Smooth muscle cell of the pulmonary artery (primary cell): ENCODE results near the gene STAT2. TPM values are rescaled to one million over a fixed set of nuclear protein-coding genes. Genes with fewer than 3 reads are reported as not detected.

Experiments
- total RNA-seq: library from RNA; depleted of rRNA; stranded (reverse); fragments of >200 nt; gene quantifications from 2 replicates; pipeline ENCODE4 v1.2.3, GENCODE V29; 2014

STAT2 gene
- 229 and 230 TPM in 2 replicates for total RNA-seq

DNA sequence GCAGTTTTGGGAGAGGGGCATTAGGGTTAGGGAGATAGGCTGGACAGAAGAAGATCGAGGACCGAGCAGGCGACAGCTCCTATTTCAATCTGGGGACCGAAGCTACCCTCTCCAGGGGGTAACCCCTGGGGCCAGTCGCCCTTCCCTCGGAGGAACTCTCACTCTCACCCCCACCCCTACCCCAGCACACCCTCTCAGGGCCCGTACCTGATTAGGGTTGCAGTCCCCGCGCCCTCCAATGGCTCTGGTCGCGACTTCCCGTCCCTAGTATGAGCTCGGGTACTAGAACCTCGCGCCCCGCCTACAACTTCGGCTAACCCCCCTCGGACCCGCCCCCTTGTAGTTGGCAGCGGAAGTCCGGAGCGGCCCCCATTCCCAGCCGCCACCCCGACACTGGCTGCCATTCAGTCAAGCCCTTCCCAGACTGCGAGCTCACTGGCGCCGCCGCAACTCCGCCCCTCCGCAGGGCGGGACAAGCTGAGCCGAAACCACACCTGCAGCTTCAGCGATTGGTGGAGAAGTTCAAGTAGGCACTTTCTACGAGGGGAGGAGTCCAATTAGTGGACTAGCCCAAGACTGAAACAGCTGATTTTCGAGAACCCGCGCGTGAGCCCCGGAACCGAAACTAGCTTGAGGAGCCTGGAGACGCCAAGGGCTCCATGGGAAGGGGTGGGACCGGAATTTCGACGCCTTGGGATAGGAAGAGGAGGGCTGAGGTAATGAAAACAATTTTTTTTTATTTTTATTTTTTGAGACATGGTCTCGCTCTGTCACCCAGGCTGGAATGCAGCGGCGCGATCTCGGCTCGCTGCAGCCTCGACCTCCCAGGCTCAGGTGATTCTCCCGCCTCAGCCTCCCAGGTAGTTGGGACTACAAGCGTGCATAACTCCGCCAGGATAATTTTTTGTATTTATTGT lies at the start of gene STAT2:
TSS of gene STAT2 (minus strand) at position 257 of the 917 bp plus-strand sequence. CDS start 3,536 bp downstream, outside the sequence.

GRCh38 chr12:56362130-56363059 lies 2.5 kb upstream of the STAT2 start, which contains the start of gene APOF:
TSS of gene APOF (minus strand) at chr12:56362857. CDS start at chr12:56362745, 112 bp downstream.

GRCh38 chr12:56338308-56339157 lies 21.4 kb downstream of the STAT2 start, which contains the start of gene IL23A:
TSS of gene IL23A (plus strand) at chr12:56338884. CDS start at chr12:56339045, 161 bp downstream.

GRCh38 chr12:56333679-56334489 lies 26.0 kb downstream of the STAT2 start, which contains the start of gene PAN2:
TSS of gene PAN2 (minus strand) at chr12:56334000. CDS start at chr12:56333094, 906 bp downstream.

DNA sequence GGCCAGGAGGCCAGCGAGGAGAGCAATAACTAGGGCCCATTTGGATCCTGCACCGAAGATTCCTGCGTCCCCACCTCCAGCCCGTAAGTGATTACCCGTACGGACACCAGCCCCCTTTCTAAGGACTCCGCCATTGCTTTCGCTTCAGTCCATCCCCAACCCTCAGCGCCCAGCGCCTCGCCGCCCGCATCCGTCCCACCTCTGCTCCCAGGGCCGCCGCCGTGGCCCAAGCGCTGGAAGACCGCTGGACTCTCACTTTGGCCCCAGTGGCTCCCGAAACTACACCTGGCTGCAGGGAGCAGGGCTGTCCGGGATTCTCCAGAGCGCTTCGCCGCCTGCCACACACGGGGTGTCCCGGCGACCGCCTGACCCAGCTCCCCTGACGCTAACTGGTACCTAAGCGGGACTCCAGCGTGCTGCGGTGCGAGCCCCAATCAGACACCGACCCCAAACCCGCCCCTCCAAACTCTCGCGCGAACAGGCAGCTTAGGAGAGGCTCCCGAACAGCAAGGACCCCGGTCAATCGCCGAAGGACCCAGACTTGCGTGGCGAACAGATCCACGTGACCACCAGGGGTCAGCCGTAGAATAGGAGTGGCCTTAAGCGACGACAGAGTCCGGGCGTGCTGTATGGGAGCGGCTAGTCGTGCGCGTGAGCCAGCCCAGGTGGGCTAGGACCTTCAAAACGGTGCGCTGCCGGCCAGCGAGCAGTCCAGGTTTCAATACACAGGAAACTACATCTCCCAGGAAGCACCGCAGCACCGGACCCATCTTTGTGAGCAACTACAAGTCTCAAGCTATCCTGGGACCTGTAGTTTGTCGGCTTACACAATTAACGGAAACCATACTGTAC lies 44.1 kb downstream of the STAT2 start, which contains the start of gene CNPY2:
TSS of gene CNPY2 (minus strand) at position 367 of the 852 bp plus-strand sequence. CDS start 771 bp downstream, outside the sequence.

DNA sequence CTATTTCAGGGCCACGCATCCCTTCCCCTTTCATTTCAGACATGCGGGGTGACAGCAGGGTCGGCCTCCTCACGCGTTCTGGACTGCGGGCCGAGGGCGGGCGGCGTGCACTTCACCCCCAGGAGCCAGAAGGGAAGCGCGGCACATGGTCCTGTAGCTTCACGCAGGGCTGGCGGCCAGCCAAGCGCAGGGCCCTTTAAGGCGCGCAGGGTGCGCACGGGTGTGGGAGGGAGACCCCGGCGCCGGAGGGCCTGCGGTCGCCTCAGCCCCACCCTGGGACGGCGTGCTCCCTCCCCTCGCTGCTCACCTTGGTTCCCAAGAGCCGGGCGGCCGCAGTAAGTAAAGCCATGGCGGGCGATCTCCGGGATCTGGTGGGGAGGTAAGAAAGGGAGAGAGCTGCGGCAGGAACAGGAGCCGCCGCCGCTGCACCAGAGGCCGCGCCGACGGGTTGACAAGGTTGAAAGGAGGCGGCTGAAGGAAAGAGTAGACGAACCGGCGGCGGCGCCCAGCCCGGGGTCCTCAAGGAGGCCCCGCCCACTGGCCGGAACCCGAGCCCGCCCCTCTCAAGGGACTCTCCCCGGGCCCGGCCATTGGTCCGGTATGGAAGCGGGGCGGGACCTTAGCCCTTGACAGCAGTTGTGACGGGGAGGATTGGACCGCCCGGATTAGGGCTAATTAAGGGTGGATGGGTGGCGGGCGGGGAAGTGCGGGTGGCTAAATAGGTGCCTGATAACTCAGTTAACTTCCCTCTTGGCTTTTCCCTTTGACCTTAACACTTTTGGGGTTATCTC lies 59.9 kb downstream of the STAT2 start, which contains the start of gene CS:
TSS of gene CS (minus strand) at position 478 of the 791 bp plus-strand sequence. CDS start at position 349, 129 bp downstream.

Other genes with a start within 250 kb of the STAT2 start
- gene RPL41, start 243.5 kb downstream of the STAT2 start, total RNA-seq, result 1,763 and 2,202 TPM in 2 replicates
- 5.3 and 5.5 TPM in 2 replicates for gene ZC3H10, start 241.8 kb downstream of the STAT2 start, total RNA-seq
- gene ESYT1, start 231.8 kb downstream of the STAT2 start, total RNA-seq, result 237 and 257 TPM in 2 replicates
- 56.4 and 58.6 TPM in 2 replicates for gene MYL6B, start 207.5 kb downstream of the STAT2 start, total RNA-seq
- gene MYL6, start 201.7 kb downstream of the STAT2 start, total RNA-seq, result 850 and 1,190 TPM in 2 replicates
- 55.4 and 57.7 TPM in 2 replicates for gene SMARCC2, start 170.6 kb downstream of the STAT2 start, total RNA-seq
- gene RNF41, start 138.2 kb downstream of the STAT2 start, total RNA-seq, result 154 and 182 TPM in 2 replicates
- gene NABP2, start 135.8 kb downstream of the STAT2 start, total RNA-seq, result 25.4 TPM in 2 replicates
- gene SLC39A5, start 130.1 kb downstream of the STAT2 start, total RNA-seq, result 0.20 and 0.40 TPM in 2 replicates
- 30.0 and 41.4 TPM in 2 replicates for gene ANKRD52, start 101.7 kb downstream of the STAT2 start, total RNA-seq
- gene COQ10A, start 93.2 kb downstream of the STAT2 start, total RNA-seq, result 6.3 and 8.2 TPM in 2 replicates
- gene CS, start 59.8 kb downstream of the STAT2 start, total RNA-seq, result 133 and 159 TPM in 2 replicates
- gene CNPY2, start 44.1 kb downstream of the STAT2 start, total RNA-seq, result 58.6 and 100 TPM in 2 replicates
- 27.6 and 30.9 TPM in 2 replicates for gene PAN2, start 26.1 kb downstream of the STAT2 start, total RNA-seq
- not detected in 2 replicates for gene IL23A, start 21.2 kb downstream of the STAT2 start, total RNA-seq
- gene APOF, start 2.8 kb upstream of the STAT2 start, total RNA-seq, result not detected in 2 replicates
- gene TIMELESS, start 89.3 kb upstream of the STAT2 start, total RNA-seq, result 6.7 and 7.2 TPM in 2 replicates
- gene MIP, start 94.5 kb upstream of the STAT2 start, total RNA-seq, result 0.13 TPM in 1 of 2 replicates, not detected in the other
- 1.2 and 1.9 TPM in 2 replicates for gene SPRYD4, start 108.5 kb upstream of the STAT2 start, total RNA-seq
- 0.13 and 0.20 TPM in 2 replicates for gene GLS2, start 128.1 kb upstream of the STAT2 start, total RNA-seq
- gene RBMS2, start 161.7 kb upstream of the STAT2 start, total RNA-seq, result 26.2 and 27.9 TPM in 2 replicates